Activated naive CD8-positive, alpha-beta T cell (primary cell): ENCODE measurements around the gene CRYBG3.

Experiments used
- H3K27ac Mint-ChIP-seq: one replicate; pipeline ENCODE4 v1.8.0; 2021; ENCODE audit warnings: mixed read lengths
- H3K27me3 Mint-ChIP-seq: one replicate; pipeline ENCODE4 v1.8.0; 2021; ENCODE audit warnings: mixed read lengths
- H3K36me3 Mint-ChIP-seq: one replicate; pipeline ENCODE4 v1.8.0; 2021; ENCODE audit warnings: mixed read lengths
- H3K4me1 Mint-ChIP-seq: one replicate; pipeline ENCODE4 v1.8.0; 2021; ENCODE audit warnings: low read depth, mixed read lengths
- H3K4me3 Mint-ChIP-seq: one replicate; pipeline ENCODE4 v1.8.0; 2021; ENCODE audit warnings: mild to moderate bottlenecking, mixed read lengths
- H3K9me3 Mint-ChIP-seq: one replicate; pipeline ENCODE4 v1.8.0; 2021; ENCODE audit warnings: low read depth, mixed read lengths

Gene CRYBG3

GRCh38 chr3:97975466-97975865 is 153.7 kb downstream of the CRYBG3 start:
- peaks cover 27% of the 10 kb centered on the region for H3K4me1 Mint-ChIP-seq
- H3K36me3 Mint-ChIP-seq: peaks cover 2% of the 10 kb centered on the region
- H3K4me3 Mint-ChIP-seq: no peak overlapping the region
- H3K27ac Mint-ChIP-seq: no peak overlapping the region
- no peaks in the 10 kb centered on the region for H3K9me3 Mint-ChIP-seq
- H3K27me3 Mint-ChIP-seq: no peaks in the 10 kb centered on the region

GRCh38 chr3:97979610-97980009 is 157.8 kb downstream of the CRYBG3 start:
- Mint-ChIP-seq H3K36me3 (peaks cover 2% of the 10 kb centered on the region), H3K4me1 (peaks cover 12% of the 10 kb centered on the region), H3K27me3 (no peaks in the 10 kb centered on the region), H3K27ac (no peak overlapping the region), H3K9me3 (no peaks in the 10 kb centered on the region), H3K4me3 (no peak overlapping the region)

GRCh38 chr3:97981886-97982285 is 160.1 kb downstream of the CRYBG3 start:
- peaks cover 2% of the 10 kb centered on the region for H3K36me3 Mint-ChIP-seq
- peak overlapping the region; percentile 64 for H3K27ac Mint-ChIP-seq
- H3K4me1 Mint-ChIP-seq: peaks cover 5% of the 10 kb centered on the region
- H3K9me3 Mint-ChIP-seq: no peaks in the 10 kb centered on the region
- peak overlapping the region; percentile 17 for H3K4me3 Mint-ChIP-seq
- no peaks in the 10 kb centered on the region for H3K27me3 Mint-ChIP-seq

GRCh38 chr3:97983933-97984491 is 162.2 kb downstream of the CRYBG3 start:
- Mint-ChIP-seq H3K4me3 (no peak overlapping the region), H3K9me3 (no peaks in the 10 kb centered on the region), H3K27ac (no peak overlapping the region), H3K27me3 (no peaks in the 10 kb centered on the region), H3K36me3 (peaks cover 2% of the 10 kb centered on the region), H3K4me1 (peaks cover 5% of the 10 kb centered on the region)

GRCh38 chr3:97987306-97987705 is 165.5 kb downstream of the CRYBG3 start:
- H3K36me3 Mint-ChIP-seq: no peaks in the 10 kb centered on the region
- no peaks in the 10 kb centered on the region for H3K9me3 Mint-ChIP-seq
- peaks cover 18% of the 10 kb centered on the region for H3K4me1 Mint-ChIP-seq
- no peaks in the 10 kb centered on the region for H3K27me3 Mint-ChIP-seq
- H3K27ac Mint-ChIP-seq: no peak overlapping the region
- H3K4me3 Mint-ChIP-seq: no peak overlapping the region

GRCh38 chr3:97988784-97989568 is 167.2 kb downstream of the CRYBG3 start:
- H3K4me3 Mint-ChIP-seq: no peak overlapping the region
- peaks cover 19% of the 10 kb centered on the region for H3K4me1 Mint-ChIP-seq
- no peaks in the 10 kb centered on the region for H3K36me3 Mint-ChIP-seq
- H3K27ac Mint-ChIP-seq: no peak overlapping the region
- H3K27me3 Mint-ChIP-seq: no peaks in the 10 kb centered on the region
- H3K9me3 Mint-ChIP-seq: no peaks in the 10 kb centered on the region

GRCh38 chr3:97990624-97991292 is 168.9 kb downstream of the CRYBG3 start:
- Mint-ChIP-seq H3K9me3 (no peaks in the 10 kb centered on the region), H3K4me3 (peak overlapping the region; percentile 63), H3K27me3 (no peaks in the 10 kb centered on the region), H3K36me3 (no peaks in the 10 kb centered on the region), H3K4me1 (peaks cover 19% of the 10 kb centered on the region), H3K27ac (no peak overlapping the region)

- no peaks in the 10 kb centered on the region for H3K36me3 Mint-ChIP-seq
- H3K9me3 Mint-ChIP-seq: no peaks in the 10 kb centered on the region
- H3K4me1 Mint-ChIP-seq: peaks cover 19% of the 10 kb centered on the region
- no peak overlapping the region for H3K27ac Mint-ChIP-seq
- peak overlapping the region; percentile 63 for H3K4me3 Mint-ChIP-seq
- no peaks in the 10 kb centered on the region for H3K27me3 Mint-ChIP-seq
These were observed 169.5 kb downstream of the CRYBG3 start for GRCh38 chr3:97991293-97991682.

GRCh38 chr3:97992547-97993173 is 170.8 kb downstream of the CRYBG3 start:
- Mint-ChIP-seq H3K4me1 (peaks cover 19% of the 10 kb centered on the region), H3K9me3 (no peaks in the 10 kb centered on the region), H3K27ac (no peak overlapping the region), H3K4me3 (no peak overlapping the region), H3K27me3 (no peaks in the 10 kb centered on the region), H3K36me3 (no peaks in the 10 kb centered on the region)

- Mint-ChIP-seq H3K4me1 (peaks cover 19% of the 10 kb centered on the region), H3K36me3 (no peaks in the 10 kb centered on the region), H3K4me3 (no peak overlapping the region), H3K27me3 (no peaks in the 10 kb centered on the region), H3K27ac (no peak overlapping the region), H3K9me3 (no peaks in the 10 kb centered on the region)
These were observed 171.7 kb downstream of the CRYBG3 start for GRCh38 chr3:97993526-97993925.

- Mint-ChIP-seq H3K4me1 (peaks cover 19% of the 10 kb centered on the region), H3K4me3 (no peak overlapping the region), H3K27me3 (no peaks in the 10 kb centered on the region), H3K27ac (no peak overlapping the region), H3K36me3 (no peaks in the 10 kb centered on the region), H3K9me3 (no peaks in the 10 kb centered on the region)
These were observed 172.6 kb downstream of the CRYBG3 start for GRCh38 chr3:97994328-97994945.
